GM21528 (cell line): ENCODE measurements around the gene ALG6.
"Not testable (repeated sequence)": the region's sequence is repeated elsewhere in the genome, so short reads cannot be mapped to it uniquely, and the experiment has no call there.

Source experiments
- ATAC-seq: cut with Tn5 transposase; IDR thresholded peaks from one replicate; pipeline ENCODE4 v1.9.1; 2021; ENCODE audit warnings: mild to moderate bottlenecking, moderate library complexity; ENCODE audit not compliant: unreplicated experiment, low FRiP score

Gene ALG6

GRCh38 chr1:63328122-63328521 is 39.3 kb upstream of the ALG6 start:
- no peak for ATAC-seq

GRCh38 chr1:63328781-63329180 is 38.6 kb upstream of the ALG6 start:
- no peak for ATAC-seq

- ATAC-seq = no peak
These were observed 37.7 kb upstream of the ALG6 start for GRCh38 chr1:63329621-63330330.

GRCh38 chr1:63330331-63330916 is 37.0 kb upstream of the ALG6 start:
- ATAC-seq = no peak

GRCh38 chr1:63342402-63342801 is 25.0 kb upstream of the ALG6 start:
- ATAC-seq = no peak

- ATAC-seq = no peak
These were observed 23.5 kb upstream of the ALG6 start for GRCh38 chr1:63343922-63344321.

- no peak for ATAC-seq
These were observed 17.1 kb upstream of the ALG6 start for GRCh38 chr1:63350320-63350719.

- no peak for ATAC-seq
These were observed 14.7 kb upstream of the ALG6 start for GRCh38 chr1:63352736-63353135.

- ATAC-seq = not testable (repeated sequence)
These were observed 11.2 kb upstream of the ALG6 start for GRCh38 chr1:63356234-63356633.

GRCh38 chr1:63359561-63359960 is 7.9 kb upstream of the ALG6 start:
- no peak for ATAC-seq

- no peak for ATAC-seq
These were observed 5.4 kb upstream of the ALG6 start for GRCh38 chr1:63362073-63362472.

- ATAC-seq = no peak
These were observed 4.8 kb upstream of the ALG6 start for GRCh38 chr1:63362578-63362977.

GRCh38 chr1:63363014-63363413 is 4.4 kb upstream of the ALG6 start:
- ATAC-seq = no peak

- no peak for ATAC-seq
These were observed 566 bp upstream of the ALG6 start for GRCh38 chr1:63366908-63367214.

- ATAC-seq = peak; percentile 8
These were observed 704 bp downstream of the ALG6 start for GRCh38 chr1:63368131-63368530.

GRCh38 chr1:63379583-63379982 is 12.2 kb downstream of the ALG6 start:
- no peak for ATAC-seq

- no peak for ATAC-seq
These were observed 14.3 kb downstream of the ALG6 start for GRCh38 chr1:63381741-63382140.

- ATAC-seq = no peak
These were observed 34.5 kb downstream of the ALG6 start for GRCh38 chr1:63401945-63402344.

- no peak for ATAC-seq
These were observed 36.0 kb downstream of the ALG6 start for GRCh38 chr1:63403386-63403785.

- ATAC-seq = no peak
These were observed 37.6 kb downstream of the ALG6 start for GRCh38 chr1:63405021-63405420.

- ATAC-seq = no peak
These were observed 38.6 kb downstream of the ALG6 start for GRCh38 chr1:63405987-63406386.

- ATAC-seq = no peak
These were observed 39.6 kb downstream of the ALG6 start for GRCh38 chr1:63407002-63407401.

GRCh38 chr1:63408331-63408730 is 40.9 kb downstream of the ALG6 start:
- no peak for ATAC-seq
